ENCODE results near the gene CEP72.
"Not testable (repeated sequence)": the region's sequence is repeated elsewhere in the genome, so short reads cannot be mapped to it uniquely, and the experiment has no call there.

Gene CEP72

DNA sequence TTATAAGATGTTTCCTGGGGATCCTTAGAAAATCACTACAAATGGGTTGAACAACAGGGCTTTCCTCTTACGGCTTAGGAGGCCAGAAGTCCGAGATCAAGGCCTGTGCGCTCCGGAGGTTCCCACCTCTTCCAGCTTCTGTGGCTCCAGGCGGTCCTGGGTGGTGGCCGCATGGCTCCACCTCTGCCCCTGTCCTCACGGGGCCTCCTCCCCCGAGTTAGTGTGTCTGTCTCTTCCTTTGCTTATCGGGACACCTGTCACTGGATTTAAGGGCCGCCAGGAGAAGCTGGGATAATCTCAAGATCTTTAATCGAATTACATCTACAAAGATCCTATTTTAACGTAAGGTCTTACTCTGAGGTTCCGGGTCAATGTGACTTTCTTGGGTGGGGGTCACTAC lies 83.3 kb downstream of the CEP72 start:
- not testable (repeated sequence) for ATAC-seq (ENCODE audit: insufficient read depth, low read depth); H3K4me2 ChIP-seq (ENCODE audit: insufficient read depth, low read length); H3K36me3 ChIP-seq (ENCODE audit: insufficient read depth, low read length); DNase-seq; H4K20me1 ChIP-seq (ENCODE audit: insufficient read depth, low read length); H3K27me3 ChIP-seq (ENCODE audit: insufficient read depth, low read length, poor library complexity); H2AFZ ChIP-seq (ENCODE audit: low read depth, low read length); H3K79me2 ChIP-seq (ENCODE audit: insufficient read depth, low read length); H3K4me3 ChIP-seq (ENCODE audit: low read depth in 1 of 2, low read length in 2 of 2); H3K27ac ChIP-seq (ENCODE audit: low read length); H3K9ac ChIP-seq (ENCODE audit: low read depth, low read length); H3K9me3 ChIP-seq (ENCODE audit: insufficient read depth, low read length, severe bottlenecking); H3K4me1 ChIP-seq (ENCODE audit: insufficient read depth, low read length)

DNA sequence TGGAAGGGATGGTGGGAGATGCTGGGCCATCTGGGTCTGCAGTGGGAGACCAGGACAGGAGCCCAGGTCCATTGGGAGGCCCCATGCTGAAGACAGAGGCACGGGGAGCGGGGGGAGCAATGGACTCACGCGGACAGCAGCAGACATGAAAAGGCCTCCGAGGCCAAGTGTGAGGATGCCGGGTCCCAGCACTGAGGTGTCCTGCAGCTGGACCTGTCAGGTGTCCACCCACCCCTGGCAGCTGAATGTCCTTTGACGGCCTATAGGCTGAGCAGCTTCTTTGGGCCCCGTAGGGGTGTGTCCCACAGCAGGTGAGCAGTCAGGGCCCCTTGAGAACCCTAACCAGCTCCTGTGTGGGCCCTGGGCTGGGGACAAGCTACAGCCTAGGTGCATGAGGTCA lies 84.1 kb downstream of the CEP72 start:
- not testable (repeated sequence) for H3K79me2 ChIP-seq (ENCODE audit: insufficient read depth, low read length); H3K9me3 ChIP-seq (ENCODE audit: insufficient read depth, low read length, severe bottlenecking); ATAC-seq (ENCODE audit: insufficient read depth, low read depth); H3K9ac ChIP-seq (ENCODE audit: low read depth, low read length); H3K4me1 ChIP-seq (ENCODE audit: insufficient read depth, low read length); H3K4me3 ChIP-seq (ENCODE audit: low read depth in 1 of 2, low read length in 2 of 2); H3K27ac ChIP-seq (ENCODE audit: low read length); H3K36me3 ChIP-seq (ENCODE audit: insufficient read depth, low read length); H3K4me2 ChIP-seq (ENCODE audit: insufficient read depth, low read length); DNase-seq; H4K20me1 ChIP-seq (ENCODE audit: insufficient read depth, low read length); H3K27me3 ChIP-seq (ENCODE audit: insufficient read depth, low read length, poor library complexity); H2AFZ ChIP-seq (ENCODE audit: low read depth, low read length)

DNA sequence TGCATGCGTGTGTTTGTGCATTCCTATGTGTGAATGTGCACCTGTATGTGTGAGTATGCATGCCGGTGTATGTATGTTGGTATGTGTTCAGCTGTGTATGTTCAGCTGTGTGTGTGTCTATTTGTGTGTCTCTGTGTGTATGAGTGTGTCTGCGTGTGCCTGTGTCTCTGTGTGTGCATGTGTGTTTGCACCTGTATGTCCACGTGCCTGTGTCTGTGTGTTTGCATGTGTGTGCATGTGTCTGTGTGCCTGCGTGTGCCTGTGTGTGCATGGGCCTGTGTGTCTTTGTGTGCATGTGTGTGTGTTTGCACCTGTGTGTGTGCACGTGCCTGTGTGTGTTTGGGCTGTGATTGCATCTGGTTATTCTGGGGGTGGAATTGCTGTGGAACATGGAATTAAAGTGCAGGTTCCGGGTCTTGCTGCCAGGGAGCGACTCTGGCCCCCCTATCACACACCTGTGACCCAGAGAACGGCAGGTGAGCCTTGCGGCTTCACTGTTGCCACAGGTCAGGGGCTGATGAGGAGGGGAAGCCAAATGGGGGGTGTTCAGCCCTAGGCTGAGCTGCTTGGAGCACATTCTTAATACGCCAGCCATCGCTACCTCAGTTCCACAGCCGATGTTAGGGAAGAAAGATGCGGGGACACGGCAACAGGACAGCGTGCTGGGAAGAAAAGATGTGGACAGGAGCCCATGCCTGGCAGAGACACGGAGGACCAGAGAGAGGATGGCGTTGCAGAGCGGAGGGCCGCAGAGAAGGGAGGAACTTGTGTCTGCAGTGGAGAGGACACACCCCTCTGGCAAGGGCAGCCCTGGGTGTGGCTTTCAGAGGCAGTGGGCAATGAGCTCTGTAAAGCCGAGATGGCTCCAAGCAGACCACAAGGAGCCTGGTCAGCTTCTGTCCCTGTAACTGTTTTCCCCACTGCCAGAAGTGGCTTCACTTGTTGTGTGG lies 84.9 kb downstream of the CEP72 start:
- not testable (repeated sequence) for H3K27me3 ChIP-seq (ENCODE audit: insufficient read depth, low read length, poor library complexity); ATAC-seq (ENCODE audit: insufficient read depth, low read depth); H3K4me1 ChIP-seq (ENCODE audit: insufficient read depth, low read length); H3K27ac ChIP-seq (ENCODE audit: low read length); H2AFZ ChIP-seq (ENCODE audit: low read depth, low read length); H3K36me3 ChIP-seq (ENCODE audit: insufficient read depth, low read length); H3K4me2 ChIP-seq (ENCODE audit: insufficient read depth, low read length); DNase-seq; H3K9me3 ChIP-seq (ENCODE audit: insufficient read depth, low read length, severe bottlenecking); H3K79me2 ChIP-seq (ENCODE audit: insufficient read depth, low read length); H3K9ac ChIP-seq (ENCODE audit: low read depth, low read length); H4K20me1 ChIP-seq (ENCODE audit: insufficient read depth, low read length); H3K4me3 ChIP-seq (ENCODE audit: low read depth in 1 of 2, low read length in 2 of 2)
